ENCODE data around the gene AGAP1. TPM values are rescaled to one million over a fixed set of nuclear protein-coding genes. Genes with fewer than 3 reads are reported as not detected.

AGAP1 gene
- total RNA-seq, 1 experiment from 2014 or later: 25.8 TPM

DNA sequence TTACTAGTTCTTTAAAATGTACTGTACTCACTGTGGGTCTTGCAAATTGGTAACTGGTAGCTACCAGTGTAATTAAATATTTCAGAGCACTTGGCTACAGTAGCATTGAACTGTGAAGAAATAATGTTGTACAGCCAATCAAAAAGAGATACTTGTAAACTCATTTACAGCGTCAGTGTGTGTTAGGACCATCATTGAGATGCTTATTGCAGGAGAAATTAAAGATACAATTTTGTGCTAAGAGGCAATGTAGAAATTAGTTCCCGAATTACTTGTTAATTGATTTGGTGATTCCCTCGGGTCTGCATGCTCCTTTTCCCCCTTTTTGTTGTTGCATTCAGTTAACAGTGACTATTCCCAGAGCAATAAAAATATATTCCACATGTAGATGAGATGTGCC is 330.5 kb downstream of the AGAP1 start:
- DNase-seq: no peak
- Mint-ChIP-seq H3K36me3 (ENCODE audit: insufficient read depth in 1 of 3, low read depth in 3 of 3) (peaks cover 4 to 8% (median 7%) of the 10 kb centered on the region in 3 experiments; a peak in 5 of 7 replicates), H3K27me3 (ENCODE audit: low read depth) (no peaks in the 10 kb centered on the region), H3K9me3 (no peaks in the 10 kb centered on the region), H3K4me3 (no peak overlapping the region), H3K4me1 (peaks cover 5 to 6% of the 10 kb centered on the region in 2 experiments), H3K27ac (no peak overlapping the region)
- H3K4me2 ChIP-seq (ENCODE audit: insufficient read depth, insufficient read length, low read length): no peak overlapping the region
- H4K5ac ChIP-seq (ENCODE audit: insufficient read length, low read depth, low read length): no peak overlapping the region
- no peaks in the 10 kb centered on the region for H3K23me2 ChIP-seq (ENCODE audit: insufficient read length, low read depth, low read length, poor library complexity, severe bottlenecking)
- H3K9ac ChIP-seq (ENCODE audit: extremely low read depth, insufficient read length, low read length): no peak overlapping the region
- no peak overlapping the region for H2AFZ ChIP-seq (ENCODE audit: low read length)
- H4K20me1 ChIP-seq (ENCODE audit: control insufficient read depth, insufficient read depth, insufficient read length): no peaks in the 10 kb centered on the region
- no peak overlapping the region for H4K8ac ChIP-seq (replicated peaks; ENCODE audit: insufficient read length, low read depth, low read length)
- no peaks in the 10 kb centered on the region for H3K4me1 ChIP-seq (ENCODE audit: insufficient read depth, low read length)
- no peak overlapping the region for H3K18ac ChIP-seq (ENCODE audit: insufficient read length, low read depth, low read length)
- no peak overlapping the region for H2BK15ac ChIP-seq (ENCODE audit: low read depth, low read length)
- H2BK120ac ChIP-seq (ENCODE audit: low read depth, low read length, poor library complexity, severe bottlenecking): no peak overlapping the region
- H3K27ac ChIP-seq (ENCODE audit: insufficient read length, low read depth, low read length): no peak overlapping the region
- H4K91ac ChIP-seq (ENCODE audit: insufficient read length, low read depth, low read length): no peak overlapping the region
- no peaks in the 10 kb centered on the region for H3K9me3 ChIP-seq (ENCODE audit: control insufficient read depth, low read depth, low read length)
- no peak overlapping the region for H2BK12ac ChIP-seq (ENCODE audit: insufficient read length, low read depth, low read length)
- no peak overlapping the region for H3K56ac ChIP-seq (ENCODE audit: insufficient read length, low read depth, low read length)
- WGBS (ENCODE audit: extremely low coverage, insufficient read length, low lambda C conversion rate): no CpG with 5 or more reads among the region's 3 CpGs
- TF ChIP-seq, protein P1, sequence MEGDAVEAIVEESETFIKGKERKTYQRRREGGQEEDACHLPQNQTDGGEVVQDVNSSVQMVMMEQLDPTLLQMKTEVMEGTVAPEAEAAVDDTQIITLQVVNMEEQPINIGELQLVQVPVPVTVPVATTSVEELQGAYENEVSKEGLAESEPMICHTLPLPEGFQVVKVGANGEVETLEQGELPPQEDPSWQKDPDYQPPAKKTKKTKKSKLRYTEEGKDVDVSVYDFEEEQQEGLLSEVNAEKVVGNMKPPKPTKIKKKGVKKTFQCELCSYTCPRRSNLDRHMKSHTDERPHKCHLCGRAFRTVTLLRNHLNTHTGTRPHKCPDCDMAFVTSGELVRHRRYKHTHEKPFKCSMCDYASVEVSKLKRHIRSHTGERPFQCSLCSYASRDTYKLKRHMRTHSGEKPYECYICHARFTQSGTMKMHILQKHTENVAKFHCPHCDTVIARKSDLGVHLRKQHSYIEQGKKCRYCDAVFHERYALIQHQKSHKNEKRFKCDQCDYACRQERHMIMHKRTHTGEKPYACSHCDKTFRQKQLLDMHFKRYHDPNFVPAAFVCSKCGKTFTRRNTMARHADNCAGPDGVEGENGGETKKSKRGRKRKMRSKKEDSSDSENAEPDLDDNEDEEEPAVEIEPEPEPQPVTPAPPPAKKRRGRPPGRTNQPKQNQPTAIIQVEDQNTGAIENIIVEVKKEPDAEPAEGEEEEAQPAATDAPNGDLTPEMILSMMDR (conservative IDR thresholded peaks at IDR 0.05): no peak
- H3T11ph ChIP-seq (ENCODE audit: low read length): no peak overlapping the region
- no peaks in the 10 kb centered on the region for H3K79me1 ChIP-seq (ENCODE audit: insufficient read depth, low read depth, low read length, poor library complexity, severe bottlenecking)
- no peak overlapping the region for H2BK5ac ChIP-seq (ENCODE audit: insufficient read length, low read length)
- H3K4ac ChIP-seq (ENCODE audit: low read depth, low read length): no peak overlapping the region
- H3K27me3 ChIP-seq (ENCODE audit: insufficient read depth, low read length): no peaks in the 10 kb centered on the region
- no peak overlapping the region for H3K23ac ChIP-seq (ENCODE audit: insufficient read length, low read depth, low read length)
- no peak overlapping the region for H2BK20ac ChIP-seq (ENCODE audit: low read depth, low read length, poor library complexity, severe bottlenecking)
- no peak overlapping the region for H2AK5ac ChIP-seq (ENCODE audit: insufficient read length, low read length)
- no peak overlapping the region for H3K14ac ChIP-seq (ENCODE audit: insufficient read depth, low read length)
- no peaks in the 10 kb centered on the region for H3K79me2 ChIP-seq (ENCODE audit: insufficient read depth, low read length)

Data from H9 (cell line).